ENCODE data around the gene MS4A15.

GRCh38 chr11:60783911-60784310 lies 27.2 kb downstream of the MS4A15 start:
- TF ChIP-seq CTCF (IDR thresholded peaks at IDR 0.05) (no peak), POLR2A (IDR thresholded peaks at IDR 0.05) (no peak)
